Mesothelial cell of epicardium (in vitro differentiated cells): ENCODE measurements around the gene KDM7A. TPM values are rescaled to one million over a fixed set of nuclear protein-coding genes. Genes with fewer than 3 reads are reported as not detected.

ENCODE experiments used
- DNase-seq, 2 experiments: peaks; one replicate each; pipeline ENCODE4 v3.0.0; 2021; ENCODE audit warnings: low spot score in 2 of 2; ENCODE audit not compliant: unreplicated experiment in 2 of 2
- H3K27ac Mint-ChIP-seq: 2 replicates; pipeline ENCODE4 v1.8.0; 2021; ENCODE audit warnings: mixed read lengths
- H3K27me3 Mint-ChIP-seq: 2 replicates; pipeline ENCODE4 v1.8.0; 2021; ENCODE audit warnings: low read depth, mixed read lengths
- H3K36me3 Mint-ChIP-seq: 2 replicates; pipeline ENCODE4 v1.8.0; 2021; ENCODE audit warnings: mixed read lengths
- H3K4me1 Mint-ChIP-seq: 2 replicates; pipeline ENCODE4 v1.8.0; 2021; ENCODE audit warnings: mixed read lengths
- H3K4me3 Mint-ChIP-seq: 2 replicates; pipeline ENCODE4 v1.8.0; 2021; ENCODE audit warnings: mild to moderate bottlenecking, moderate library complexity, mixed read lengths
- H3K9me3 Mint-ChIP-seq: 2 replicates; pipeline ENCODE4 v1.8.0; 2021; ENCODE audit warnings: mixed read lengths
- total RNA-seq: library from RNA; stranded (reverse); gene quantifications from 3 replicates; pipeline ENCODE4 v1.2.1, GENCODE V29; 2021
- TF ChIP-seq, protein P1 (sequence below): fragments of 200-600 bp; sonication (generic); IDR thresholded peaks from one replicate; pipeline ENCODE4 v1.5.0; 2021; ENCODE audit warnings: antibody characterized with exemption; ENCODE audit not compliant: unreplicated experiment

KDM7A gene
- total RNA-seq, 1 donor from 2014 or later = 8.4 TPM

DNA sequence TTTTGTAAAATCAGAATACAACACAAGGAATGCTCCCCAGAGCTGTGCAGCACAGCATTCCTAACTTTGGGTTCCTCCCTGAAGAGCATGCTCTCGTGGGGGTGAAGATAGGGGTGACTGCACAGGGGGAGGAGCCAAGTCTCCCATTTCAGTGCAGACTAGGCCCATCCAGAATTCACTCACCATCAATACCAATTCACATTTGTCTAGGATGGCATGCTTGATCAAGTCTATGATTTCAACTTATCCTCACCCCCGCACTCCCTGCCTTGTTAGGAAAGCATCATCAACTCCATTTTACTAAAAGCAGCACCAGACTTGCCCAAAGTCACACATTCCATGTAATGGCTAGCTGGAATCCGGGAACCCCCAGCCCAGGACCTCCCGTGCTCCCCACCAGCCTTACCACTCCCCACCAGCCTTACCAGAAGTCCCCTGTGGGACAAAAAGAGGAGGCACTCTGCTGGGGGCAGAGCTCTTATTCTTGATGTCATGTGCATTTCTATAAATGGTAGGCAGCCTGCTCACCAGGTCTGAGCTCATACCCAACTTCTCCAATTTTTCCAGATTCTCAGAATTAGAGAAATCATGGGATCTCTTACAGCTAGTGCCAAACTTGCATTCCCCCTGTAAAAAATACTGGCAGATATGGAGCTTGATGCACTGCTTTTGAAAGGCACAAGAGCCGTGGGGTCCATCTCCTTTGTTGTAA, 120.2 kb downstream of the KDM7A start:
- Mint-ChIP-seq H3K9me3 (no peaks in the 10 kb centered on the region), H3K27ac (no peak overlapping the region), H3K4me3 (no peak overlapping the region), H3K36me3 (peaks cover 12% of the 10 kb centered on the region), H3K27me3 (no peaks in the 10 kb centered on the region), H3K4me1 (peaks cover 23% of the 10 kb centered on the region)
- TF ChIP-seq, protein P1, sequence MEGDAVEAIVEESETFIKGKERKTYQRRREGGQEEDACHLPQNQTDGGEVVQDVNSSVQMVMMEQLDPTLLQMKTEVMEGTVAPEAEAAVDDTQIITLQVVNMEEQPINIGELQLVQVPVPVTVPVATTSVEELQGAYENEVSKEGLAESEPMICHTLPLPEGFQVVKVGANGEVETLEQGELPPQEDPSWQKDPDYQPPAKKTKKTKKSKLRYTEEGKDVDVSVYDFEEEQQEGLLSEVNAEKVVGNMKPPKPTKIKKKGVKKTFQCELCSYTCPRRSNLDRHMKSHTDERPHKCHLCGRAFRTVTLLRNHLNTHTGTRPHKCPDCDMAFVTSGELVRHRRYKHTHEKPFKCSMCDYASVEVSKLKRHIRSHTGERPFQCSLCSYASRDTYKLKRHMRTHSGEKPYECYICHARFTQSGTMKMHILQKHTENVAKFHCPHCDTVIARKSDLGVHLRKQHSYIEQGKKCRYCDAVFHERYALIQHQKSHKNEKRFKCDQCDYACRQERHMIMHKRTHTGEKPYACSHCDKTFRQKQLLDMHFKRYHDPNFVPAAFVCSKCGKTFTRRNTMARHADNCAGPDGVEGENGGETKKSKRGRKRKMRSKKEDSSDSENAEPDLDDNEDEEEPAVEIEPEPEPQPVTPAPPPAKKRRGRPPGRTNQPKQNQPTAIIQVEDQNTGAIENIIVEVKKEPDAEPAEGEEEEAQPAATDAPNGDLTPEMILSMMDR = no peak
- DNase-seq = no peak

DNA sequence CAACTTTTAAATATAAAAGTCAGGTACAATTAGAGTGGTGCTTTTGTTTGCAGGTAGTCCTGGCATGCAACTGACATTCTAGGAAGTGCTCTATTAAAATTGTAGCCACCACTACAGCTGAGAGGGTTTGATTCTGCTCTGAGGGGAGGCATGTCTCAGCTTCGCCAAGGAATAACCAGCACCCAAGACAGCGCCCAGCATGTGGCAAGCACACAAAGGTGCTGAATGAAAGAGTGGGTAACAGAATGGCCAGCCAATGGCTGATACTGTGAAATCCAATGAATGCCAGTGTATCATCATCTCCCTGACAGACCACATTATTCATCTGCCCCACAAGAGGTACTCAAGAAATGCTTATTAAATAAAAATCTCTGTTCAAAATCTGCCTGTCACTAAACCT, 121.0 kb downstream of the KDM7A start:
- Mint-ChIP-seq H3K36me3 (peaks cover 12% of the 10 kb centered on the region), H3K4me3 (no peak overlapping the region), H3K27ac (no peak overlapping the region), H3K27me3 (no peaks in the 10 kb centered on the region), H3K9me3 (no peaks in the 10 kb centered on the region), H3K4me1 (peaks cover 15% of the 10 kb centered on the region)
- DNase-seq = no peak
- TF ChIP-seq, protein P1 = no peak

DNA sequence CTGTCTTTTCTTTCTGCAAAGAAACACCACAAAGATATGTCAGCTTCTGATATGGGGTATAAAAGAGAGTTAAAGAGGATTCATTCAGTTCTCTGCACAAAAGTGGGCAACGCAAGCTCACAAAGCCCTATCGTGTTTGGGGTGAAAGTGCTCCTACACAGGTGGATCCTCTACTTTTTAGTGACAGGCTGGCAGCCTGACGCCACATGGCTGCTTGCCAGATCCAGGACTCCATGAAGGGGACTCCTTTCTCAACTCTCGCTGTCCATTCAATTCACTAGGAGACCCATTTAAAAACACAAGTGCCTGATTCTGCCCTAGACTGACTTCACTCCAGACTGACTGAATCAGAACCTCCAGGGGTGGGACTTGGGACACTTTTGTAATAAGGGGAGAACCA, 122.0 kb downstream of the KDM7A start:
- H3K9me3 Mint-ChIP-seq = no peaks in the 10 kb centered on the region
- no peak overlapping the region for H3K27ac Mint-ChIP-seq
- no peak overlapping the region for H3K4me3 Mint-ChIP-seq
- no peaks in the 10 kb centered on the region for H3K27me3 Mint-ChIP-seq
- H3K36me3 Mint-ChIP-seq = peaks cover 12% of the 10 kb centered on the region
- H3K4me1 Mint-ChIP-seq = peaks cover 8% of the 10 kb centered on the region
- DNase-seq = no peak
- TF ChIP-seq, protein P1 = no peak

DNA sequence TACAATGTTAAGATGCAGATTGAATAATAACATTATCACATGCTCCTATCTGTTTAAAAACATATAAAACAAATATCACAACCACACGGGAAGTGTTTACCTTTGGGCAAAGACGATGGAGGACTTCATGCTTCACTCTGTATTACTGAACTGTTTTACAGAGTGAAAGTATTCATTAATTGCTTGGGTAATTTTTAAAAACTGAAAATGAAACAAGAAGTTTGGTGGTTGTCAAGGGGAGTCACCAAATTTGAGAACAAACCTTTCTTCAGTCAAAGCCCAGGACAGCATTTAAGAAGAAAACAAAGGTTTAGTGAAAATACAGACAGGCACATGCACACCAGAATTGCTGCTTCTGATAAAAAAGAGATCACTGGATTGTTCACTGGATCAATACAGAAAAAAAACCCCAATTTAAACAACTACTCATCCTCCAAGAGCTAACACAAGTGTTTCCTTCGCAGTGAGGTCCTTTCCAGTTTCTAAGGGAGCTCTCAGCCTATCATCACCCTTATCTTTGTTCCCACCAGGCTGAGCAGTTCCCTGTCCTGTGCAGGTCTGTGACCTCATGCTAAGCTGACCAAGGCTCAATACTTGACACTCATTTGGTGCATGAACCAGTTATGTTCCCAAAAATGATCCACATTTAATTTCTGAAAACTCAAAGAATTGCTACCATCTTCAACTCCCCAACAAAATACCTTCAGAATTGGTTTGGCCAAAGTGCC, 122.8 kb downstream of the KDM7A start:
- TF ChIP-seq, protein P1 = no peak
- no peak overlapping the region for H3K27ac Mint-ChIP-seq
- DNase-seq = no peak
- H3K4me3 Mint-ChIP-seq = no peak overlapping the region
- no peaks in the 10 kb centered on the region for H3K27me3 Mint-ChIP-seq
- H3K4me1 Mint-ChIP-seq = no peaks in the 10 kb centered on the region
- no peaks in the 10 kb centered on the region for H3K9me3 Mint-ChIP-seq
- peaks cover 12% of the 10 kb centered on the region for H3K36me3 Mint-ChIP-seq

DNA sequence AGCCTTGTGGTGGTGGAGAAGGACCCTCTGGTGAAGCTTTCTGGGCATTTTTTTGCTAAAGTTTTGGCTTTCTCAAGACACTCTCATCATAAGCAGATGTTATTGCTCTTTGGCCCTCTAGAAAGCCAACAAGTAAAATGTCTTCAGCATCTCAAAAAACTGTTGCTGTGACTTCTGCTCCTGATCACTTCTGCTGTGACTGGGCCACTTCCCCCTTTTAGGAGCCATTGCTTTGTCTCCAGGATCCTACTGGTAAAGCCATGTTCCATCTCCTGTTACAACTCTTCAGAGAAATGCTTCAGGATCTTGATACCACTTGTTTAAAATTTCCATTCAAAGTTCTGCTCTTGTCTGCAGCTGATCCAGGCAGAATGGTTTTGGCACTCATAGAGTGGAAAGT, 125.0 kb downstream of the KDM7A start:
- TF ChIP-seq, protein P1 = no peak
- Mint-ChIP-seq H3K9me3 (no peaks in the 10 kb centered on the region), H3K4me1 (no peaks in the 10 kb centered on the region), H3K36me3 (peaks cover 12% of the 10 kb centered on the region), H3K27ac (no peak overlapping the region), H3K27me3 (no peaks in the 10 kb centered on the region), H3K4me3 (no peak overlapping the region)
- no peak for DNase-seq
